HCT116 (cell line): Measurements from ENCODE around the gene TSPAN3. TPM values are rescaled to one million over a fixed set of nuclear protein-coding genes. Genes with fewer than 3 reads are reported as not detected.

ENCODE experiments used
- ATAC-seq: fragments of 200-7000 bp; cut with Tn5 transposase; 2 replicates; pipeline ENCODE4 v1.9.1; 2020; ENCODE audit warnings: mild to moderate bottlenecking, moderate library complexity
- BruUV-seq: library from RNA; stranded (reverse); fragments of 400-500 nt; replicated peaks from 2 replicates; lab custom pipeline; 2021; lab: Mats Ljungman, UMichigan
- CTCF ChIA-PET: fragments of 300-600 bp; sonication (Branson Sonifier 250); formaldehyde crosslinking; loops from one replicate; lab custom pipeline; 2021; ENCODE audit warnings: antibody characterized with exemption; lab: Charles Lee
- POLR2A ChIA-PET: fragments of 300-600, 350-600 bp; sonication (Branson Sonifier 250); formaldehyde crosslinking; loops from one replicate; lab custom pipeline; 2021; ENCODE audit warnings: antibody characterized with exemption; lab: Charles Lee
- RAD21 ChIA-PET, 2 experiments: fragments of 300-600 bp; sonication (Branson Sonifier 250); formaldehyde crosslinking; loops; one replicate each; lab custom pipeline; 2023; ENCODE audit warnings: low total read pairs in 2 of 2; ENCODE audit not compliant: uncharacterized antibody in 2 of 2, unreplicated experiment in 2 of 2, low non-redundant PET in 1 of 2; lab: Charles Lee
- DNase-seq: peaks from one replicate; pipeline ENCODE4 v3.0.0-alpha.2; 2010; ENCODE audit warnings: low read depth, low spot score
- H2AFZ ChIP-seq: fragments of 200-600 bp; shearing (Covaris generic), sonication (generic); 2 replicates; pipeline ENCODE4 v1.6.1; 2017; ENCODE audit warnings: low read depth, mixed run types, mixed read lengths, antibody characterized with exemption, low read length; ENCODE audit not compliant: poor library complexity, severe bottlenecking
- H3K27ac ChIP-seq: 2 replicates; pipeline ENCODE4 v1.5.1; 2012; ENCODE audit warnings: low read depth, low read length
- H3K27me3 ChIP-seq: fragments of 200-600 bp; sonication (generic); 2 replicates; pipeline ENCODE4 v1.6.1; 2016; ENCODE audit warnings: mixed run types, low read length, mixed read lengths; ENCODE audit not compliant: insufficient read depth
- H3K36me3 ChIP-seq, 2 experiments: fragments of 200-500 bp in 1 of 2; fragments of 200-600 bp in 1 of 2; sonication (Bioruptor generic) in 1 of 2; sonication (generic) in 1 of 2; 2 replicates each; pipeline versions ENCODE4 v1.5.1 to v1.6.1; 2014 to 2016; ENCODE audit warnings: low read length in 2 of 2, inconsistent platforms in 1 of 2, mixed read lengths in 1 of 2, mixed run types in 1 of 2; ENCODE audit not compliant: insufficient read depth in 2 of 2, control insufficient read depth in 1 of 2
- H3K4me1 ChIP-seq, 2 experiments: fragments of 200-600 bp in 1 of 2; sonication (generic) in 1 of 2; 2 replicates each; pipeline versions ENCODE4 v1.5.1 to v1.6.1; 2012 to 2017; ENCODE audit warnings: low read length in 2 of 2, inconsistent platforms in 1 of 2, mild to moderate bottlenecking in 1 of 2, mixed read lengths in 1 of 2, mixed run types in 1 of 2, moderate library complexity in 1 of 2; ENCODE audit not compliant: insufficient read depth in 2 of 2, control insufficient read depth in 1 of 2
- H3K4me2 ChIP-seq: fragments of 200-600 bp; sonication (generic); 2 replicates; pipeline ENCODE4 v1.6.1; 2017; ENCODE audit warnings: mixed run types, low read length, mixed read lengths
- H3K4me3 ChIP-seq, 2 experiments: fragments of 200-600 bp in 1 of 2; sonication (generic) in 1 of 2; replicated peaks in 1 of 2; 2 replicates each; pipeline ENCODE4 v1.5.1; 2011 to 2016; ENCODE audit warnings: low read length in 2 of 2, control low read depth in 1 of 2, low read depth in 1 of 2, mild to moderate bottlenecking in 1 of 2, mixed read lengths in 1 of 2, mixed run types in 1 of 2
- H3K79me2 ChIP-seq: fragments of 200-600 bp; sonication (generic); 2 replicates; pipeline ENCODE4 v1.6.1; 2017; ENCODE audit warnings: mild to moderate bottlenecking, mixed run types, low read length, moderate library complexity, mixed read lengths; ENCODE audit not compliant: insufficient read depth
- H3K9ac ChIP-seq: fragments of 200-600 bp; sonication (generic); 2 replicates; pipeline ENCODE4 v1.6.1; 2016; ENCODE audit warnings: low read length, mixed read lengths
- H3K9me2 ChIP-seq: fragments of 200-600 bp; sonication (generic), shearing (Covaris generic); 2 replicates; pipeline ENCODE4 v1.6.1; 2017; ENCODE audit warnings: mixed run types, mild to moderate bottlenecking, moderate library complexity; ENCODE audit not compliant: insufficient read depth
- H3K9me3 ChIP-seq, 2 experiments: fragments of 200-500 bp in 1 of 2; fragments of 200-600 bp in 1 of 2; sonication (Bioruptor generic) in 1 of 2; sonication (generic) in 1 of 2; 2 replicates each; pipeline ENCODE4 v1.6.1; 2014 to 2017; ENCODE audit warnings: low read length in 2 of 2, mixed read lengths in 2 of 2, inconsistent platforms in 1 of 2, low read depth in 1 of 2, mild to moderate bottlenecking in 1 of 2, mixed run types in 1 of 2, moderate library complexity in 1 of 2; ENCODE audit not compliant: control insufficient read depth in 1 of 2, insufficient read depth in 1 of 2
- H4K20me1 ChIP-seq: fragments of 200-600 bp; sonication (generic), shearing (Covaris generic); 2 replicates; pipeline ENCODE4 v1.6.1; 2017; ENCODE audit warnings: mixed run types, mild to moderate bottlenecking, moderate library complexity; ENCODE audit not compliant: insufficient read depth
- ELF1 ChIP-seq: IDR thresholded peaks from 2 replicates; pipeline ENCODE4 v1.6.1; 2012; ENCODE audit warnings: low read depth, borderline replicate concordance
- FOSL1 ChIP-seq: IDR thresholded peaks from 2 replicates; pipeline ENCODE4 v1.6.1; 2012; ENCODE audit warnings: low read depth
- MAX ChIP-seq: IDR thresholded peaks from 2 replicates; pipeline ENCODE4 v1.6.1; 2012
- SP1 ChIP-seq: IDR thresholded peaks from 2 replicates; pipeline ENCODE4 v1.6.1; 2012; ENCODE audit warnings: low read depth
- SRF ChIP-seq: IDR thresholded peaks from 2 replicates; pipeline ENCODE4 v1.6.1; 2012; ENCODE audit warnings: low read depth
- TCF7L2 ChIP-seq: IDR thresholded peaks from 2 replicates; pipeline ENCODE4 v1.7.0; 2011; ENCODE audit warnings: borderline replicate concordance, inconsistent platforms; ENCODE audit not compliant: insufficient read depth, insufficient read length; ENCODE audit errors: extremely low read depth
- YY1 ChIP-seq: IDR thresholded peaks from 2 replicates; pipeline ENCODE4 v1.6.1; 2011; ENCODE audit warnings: low read length, low read depth, moderate library complexity, mild to moderate bottlenecking; ENCODE audit not compliant: insufficient replicate concordance; ENCODE audit errors: extremely low read depth
- ZFX ChIP-seq: fragments of 450-650 bp; IDR thresholded peaks from 2 replicates; pipeline ENCODE4 v1.6.1; 2017
- intact Hi-C: fragments of 100-400 bp; cut with micrococcal nuclease; formaldehyde crosslinking; loops from 2 replicates; pipeline ENCODE4 v1.10.0; 2022
- total RNA-seq: library from RNA; stranded (reverse); gene quantifications from one replicate; pipeline ENCODE4 v1.2.1, GENCODE V29; 2021; ENCODE audit not compliant: unreplicated experiment
- TF ChIP-seq, protein P1 (sequence below): IDR thresholded peaks from 2 replicates; pipeline ENCODE4 v1.6.1; 2012; ENCODE audit warnings: low read depth
- TF ChIP-seq, protein P2 (sequence below): IDR thresholded peaks from 2 replicates; pipeline ENCODE4 v1.6.1; 2011; ENCODE audit warnings: mild to moderate bottlenecking, low read length, moderate library complexity; ENCODE audit not compliant: insufficient replicate concordance; ENCODE audit errors: extremely low read depth

TSPAN3 gene
- total RNA-seq, 1 experiment from 2014 or later, result 140 TPM

GRCh38 chr15:77096541-77096940 lies 25.6 kb upstream of the TSPAN3 start:
- Histone ChIP-seq H2AFZ (no peak overlapping the region), H3K9me2 (no peaks in the 10 kb centered on the region), H3K27ac (no peak overlapping the region), H3K79me2 (no peaks in the 10 kb centered on the region), H3K27me3 (no peaks in the 10 kb centered on the region), H3K36me3 (no peaks in the 10 kb centered on the region), H3K9ac (no peak overlapping the region), H3K9me3 (no peaks in the 10 kb centered on the region), H4K20me1 (no peaks in the 10 kb centered on the region), H3K4me3 (no peak overlapping the region), H3K4me1 (no peaks in the 10 kb centered on the region), H3K4me2 (no peak overlapping the region)
- TF ChIP-seq YY1 (no peak), SRF (no peak), SP1 (no peak), FOSL1 (no peak)
- TF ChIP-seq, protein P1, sequence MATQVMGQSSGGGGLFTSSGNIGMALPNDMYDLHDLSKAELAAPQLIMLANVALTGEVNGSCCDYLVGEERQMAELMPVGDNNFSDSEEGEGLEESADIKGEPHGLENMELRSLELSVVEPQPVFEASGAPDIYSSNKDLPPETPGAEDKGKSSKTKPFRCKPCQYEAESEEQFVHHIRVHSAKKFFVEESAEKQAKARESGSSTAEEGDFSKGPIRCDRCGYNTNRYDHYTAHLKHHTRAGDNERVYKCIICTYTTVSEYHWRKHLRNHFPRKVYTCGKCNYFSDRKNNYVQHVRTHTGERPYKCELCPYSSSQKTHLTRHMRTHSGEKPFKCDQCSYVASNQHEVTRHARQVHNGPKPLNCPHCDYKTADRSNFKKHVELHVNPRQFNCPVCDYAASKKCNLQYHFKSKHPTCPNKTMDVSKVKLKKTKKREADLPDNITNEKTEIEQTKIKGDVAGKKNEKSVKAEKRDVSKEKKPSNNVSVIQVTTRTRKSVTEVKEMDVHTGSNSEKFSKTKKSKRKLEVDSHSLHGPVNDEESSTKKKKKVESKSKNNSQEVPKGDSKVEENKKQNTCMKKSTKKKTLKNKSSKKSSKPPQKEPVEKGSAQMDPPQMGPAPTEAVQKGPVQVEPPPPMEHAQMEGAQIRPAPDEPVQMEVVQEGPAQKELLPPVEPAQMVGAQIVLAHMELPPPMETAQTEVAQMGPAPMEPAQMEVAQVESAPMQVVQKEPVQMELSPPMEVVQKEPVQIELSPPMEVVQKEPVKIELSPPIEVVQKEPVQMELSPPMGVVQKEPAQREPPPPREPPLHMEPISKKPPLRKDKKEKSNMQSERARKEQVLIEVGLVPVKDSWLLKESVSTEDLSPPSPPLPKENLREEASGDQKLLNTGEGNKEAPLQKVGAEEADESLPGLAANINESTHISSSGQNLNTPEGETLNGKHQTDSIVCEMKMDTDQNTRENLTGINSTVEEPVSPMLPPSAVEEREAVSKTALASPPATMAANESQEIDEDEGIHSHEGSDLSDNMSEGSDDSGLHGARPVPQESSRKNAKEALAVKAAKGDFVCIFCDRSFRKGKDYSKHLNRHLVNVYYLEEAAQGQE, result no peak
- DNase-seq, result no peak
- RAD21 ChIA-PET, result no interaction called here
- intact Hi-C loops, result no loop called here
- no TSS peak for BruUV-seq
- no peak for ATAC-seq
- POLR2A ChIA-PET, result no interaction called here
- CTCF ChIA-PET, result no interaction called here

DNA sequence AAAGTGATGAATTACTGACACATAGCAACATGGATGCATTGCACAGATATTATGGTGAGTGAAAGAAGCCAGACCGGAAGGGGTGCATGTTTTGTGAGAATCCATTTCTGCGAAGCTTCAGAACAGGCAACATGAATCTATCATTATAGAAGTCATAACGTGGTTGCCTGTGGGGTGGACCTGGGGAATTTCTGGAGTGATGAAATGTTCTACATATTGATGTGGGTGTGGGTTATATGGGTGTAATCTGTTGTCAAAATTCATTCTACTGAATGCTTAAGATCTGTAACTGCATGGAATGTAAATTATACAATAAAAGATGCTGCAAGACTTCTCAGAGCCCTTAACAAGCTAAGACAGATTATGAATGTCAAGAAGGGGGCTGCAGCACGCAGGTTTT lies 25.2 kb upstream of the TSPAN3 start:
- Histone ChIP-seq H3K4me3 (no peak overlapping the region), H3K79me2 (no peaks in the 10 kb centered on the region)
- no peak for TF ChIP-seq ZFX
- no peak for TF ChIP-seq MAX
- TF ChIP-seq TCF7L2, result no peak
- TF ChIP-seq ELF1, result no peak
- no peak for TF ChIP-seq FOSL1
- TF ChIP-seq, protein P2, sequence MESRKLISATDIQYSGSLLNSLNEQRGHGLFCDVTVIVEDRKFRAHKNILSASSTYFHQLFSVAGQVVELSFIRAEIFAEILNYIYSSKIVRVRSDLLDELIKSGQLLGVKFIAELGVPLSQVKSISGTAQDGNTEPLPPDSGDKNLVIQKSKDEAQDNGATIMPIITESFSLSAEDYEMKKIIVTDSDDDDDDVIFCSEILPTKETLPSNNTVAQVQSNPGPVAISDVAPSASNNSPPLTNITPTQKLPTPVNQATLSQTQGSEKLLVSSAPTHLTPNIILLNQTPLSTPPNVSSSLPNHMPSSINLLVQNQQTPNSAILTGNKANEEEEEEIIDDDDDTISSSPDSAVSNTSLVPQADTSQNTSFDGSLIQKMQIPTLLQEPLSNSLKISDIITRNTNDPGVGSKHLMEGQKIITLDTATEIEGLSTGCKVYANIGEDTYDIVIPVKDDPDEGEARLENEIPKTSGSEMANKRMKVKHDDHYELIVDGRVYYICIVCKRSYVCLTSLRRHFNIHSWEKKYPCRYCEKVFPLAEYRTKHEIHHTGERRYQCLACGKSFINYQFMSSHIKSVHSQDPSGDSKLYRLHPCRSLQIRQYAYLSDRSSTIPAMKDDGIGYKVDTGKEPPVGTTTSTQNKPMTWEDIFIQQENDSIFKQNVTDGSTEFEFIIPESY, result no peak
- TF ChIP-seq, all 23 proteins: peak for 0
- Histone ChIP-seq H2AFZ (no peak overlapping the region), H3K9me2 (no peaks in the 10 kb centered on the region), H3K27ac (no peak overlapping the region), H3K9me3 (no peaks in the 10 kb centered on the region), H4K20me1 (no peaks in the 10 kb centered on the region), H3K9ac (no peak overlapping the region), H3K36me3 (no peaks in the 10 kb centered on the region), H3K4me1 (no peaks in the 10 kb centered on the region), H3K27me3 (no peaks in the 10 kb centered on the region), H3K4me2 (no peak overlapping the region)
- no peak for ATAC-seq
- ChIA-PET POLR2A (no interaction called here), RAD21 (no interaction called here), CTCF (no interaction called here)
- intact Hi-C loops, result no loop called here
- BruUV-seq, result no TSS peak
- DNase-seq, result no peak
